WTC11 (cell line): ENCODE results near the gene HJURP. TPM values are rescaled to one million over a fixed set of nuclear protein-coding genes. Genes with fewer than 3 reads are reported as not detected.

Source experiments
- ATAC-seq: fragments of 200-7000 bp; cut with Tn5 transposase; 2 replicates; pipeline ENCODE4 v1.10.0; 2021; ENCODE audit warnings: mild to moderate bottlenecking, moderate library complexity
- CTCF ChIA-PET: fragments of 300-600 bp; sonication (Branson Sonifier 250); formaldehyde crosslinking; loops from one replicate; lab custom pipeline; 2021; ENCODE audit warnings: antibody characterized with exemption; lab: Charles Lee
- POLR2A ChIA-PET: fragments of 350-600 bp; sonication (Branson Sonifier 250); formaldehyde crosslinking; loops from one replicate; lab custom pipeline; 2021; ENCODE audit warnings: antibody characterized with exemption; lab: Charles Lee
- DNase-seq: peaks from one replicate; pipeline ENCODE4 v3.0.0; 2021; ENCODE audit warnings: low spot score
- H3K27ac Mint-ChIP-seq: 2 replicates; pipeline ENCODE4 v1.8.0; 2021; ENCODE audit warnings: mixed read lengths
- H3K27me3 Mint-ChIP-seq: 2 replicates; pipeline ENCODE4 v1.8.0; 2021; ENCODE audit warnings: low read depth, mild to moderate bottlenecking, moderate library complexity, mixed read lengths
- H3K36me3 Mint-ChIP-seq: 2 replicates; pipeline ENCODE4 v1.8.0; 2021; ENCODE audit warnings: mixed read lengths
- H3K4me1 Mint-ChIP-seq: 2 replicates; pipeline ENCODE4 v1.8.0; 2022; ENCODE audit warnings: mixed read lengths
- H3K4me3 Mint-ChIP-seq: 2 replicates; pipeline ENCODE4 v1.8.0; 2021; ENCODE audit warnings: mild to moderate bottlenecking, moderate library complexity, mixed read lengths
- H3K9me3 Mint-ChIP-seq: 2 replicates; pipeline ENCODE4 v1.8.0; 2021; ENCODE audit warnings: mixed read lengths
- AR ChIP-seq: fragments of 250-450 bp; sonication (Bioruptor Pico); IDR thresholded peaks from 2 replicates; pipeline ENCODE4 v1.9.0; 2021; ENCODE audit warnings: mild to moderate bottlenecking
- CBFB ChIP-seq: sonication (generic); formaldehyde crosslinking; IDR thresholded peaks from 2 replicates; pipeline ENCODE4 v1.8.1; 2022; ENCODE audit warnings: mild to moderate bottlenecking, low read depth, missing genetic modification reagents
- ESRRA ChIP-seq: sonication (generic); formaldehyde crosslinking; IDR thresholded peaks from 2 replicates; pipeline ENCODE4 v1.8.1; 2022; ENCODE audit warnings: mild to moderate bottlenecking, missing genetic modification reagents, borderline replicate concordance
- FOXP4 ChIP-seq: sonication (generic); formaldehyde crosslinking; IDR thresholded peaks from 2 replicates; pipeline ENCODE4 v1.8.0; 2022; ENCODE audit warnings: mild to moderate bottlenecking, missing genetic modification reagents
- HMGXB4 ChIP-seq: sonication (generic); formaldehyde crosslinking; IDR thresholded peaks from 2 replicates; pipeline ENCODE4 v1.8.1; 2023; ENCODE audit warnings: mild to moderate bottlenecking, moderate library complexity, missing genetic modification reagents
- IRF2 ChIP-seq: sonication (generic); formaldehyde crosslinking; IDR thresholded peaks from 2 replicates; pipeline ENCODE4 v1.8.0; 2022; ENCODE audit warnings: low read depth, missing genetic modification reagents, borderline replicate concordance
- JAZF1 ChIP-seq: fragments of 250-450 bp; sonication (Bioruptor Pico); IDR thresholded peaks from 2 replicates; pipeline ENCODE4 v1.9.0; 2021; ENCODE audit warnings: moderate library complexity, mild to moderate bottlenecking, inconsistent platforms
- NFE2L1 ChIP-seq: sonication (generic); formaldehyde crosslinking; IDR thresholded peaks from 2 replicates; pipeline ENCODE4 v1.8.1; 2023; ENCODE audit warnings: missing genetic modification reagents
- SMAD3 ChIP-seq: sonication (generic); formaldehyde crosslinking; IDR thresholded peaks from 2 replicates; pipeline ENCODE4 v1.8.0; 2022; ENCODE audit warnings: missing genetic modification reagents, mild to moderate bottlenecking, borderline replicate concordance
- SMAD4 ChIP-seq: sonication (generic); formaldehyde crosslinking; IDR thresholded peaks from 2 replicates; pipeline ENCODE4 v1.8.0; 2022; ENCODE audit warnings: mild to moderate bottlenecking, missing genetic modification reagents
- TCF7 ChIP-seq: sonication (generic); formaldehyde crosslinking; IDR thresholded peaks from 2 replicates; pipeline ENCODE4 v1.8.0; 2022; ENCODE audit warnings: mild to moderate bottlenecking, low read depth, missing genetic modification reagents, moderate library complexity
- USF1 ChIP-seq: sonication (generic); formaldehyde crosslinking; IDR thresholded peaks from 2 replicates; pipeline ENCODE4 v1.8.0; 2022; ENCODE audit warnings: mild to moderate bottlenecking, missing genetic modification reagents
- USF2 ChIP-seq: sonication (generic); formaldehyde crosslinking; IDR thresholded peaks from 2 replicates; pipeline ENCODE4 v1.8.1; 2023; ENCODE audit warnings: mild to moderate bottlenecking, missing genetic modification reagents, moderate library complexity
- ZBTB43 ChIP-seq: sonication (generic); formaldehyde crosslinking; IDR thresholded peaks from 2 replicates; pipeline ENCODE4 v1.8.1; 2023; ENCODE audit warnings: mild to moderate bottlenecking, missing genetic modification reagents
- ZMAT4 ChIP-seq: fragments of 250-450 bp; sonication (Bioruptor Pico); IDR thresholded peaks from 2 replicates; pipeline ENCODE4 v1.9.0; 2021; ENCODE audit warnings: mild to moderate bottlenecking
- ZNF281 ChIP-seq: sonication (generic); formaldehyde crosslinking; IDR thresholded peaks from 2 replicates; pipeline ENCODE4 v1.8.0; 2023; ENCODE audit warnings: mild to moderate bottlenecking, missing genetic modification reagents
- ZNF532 ChIP-seq: fragments of 250-450 bp; sonication (Bioruptor Pico); IDR thresholded peaks from 2 replicates; pipeline ENCODE4 v1.9.0; 2021; ENCODE audit warnings: mild to moderate bottlenecking, borderline replicate concordance
- total RNA-seq: library from RNA; stranded (reverse); gene quantifications from 3 replicates; pipeline ENCODE4 v1.2.3, GENCODE V29; 2021

HJURP gene
- total RNA-seq, 1 experiment from 2014 or later, result 83.7 TPM

GRCh38 chr2:233828546-233829192 lies 25.7 kb downstream of the HJURP start:
- Mint-ChIP-seq H3K27me3 (no peaks in the 10 kb centered on the region), H3K36me3 (no peaks in the 10 kb centered on the region), H3K27ac (no peak overlapping the region), H3K4me1 (peaks cover 12% of the 10 kb centered on the region), H3K4me3 (no peak overlapping the region), H3K9me3 (peaks cover 4% of the 10 kb centered on the region; the same call in 1 of the 2 replicates)
- ChIA-PET POLR2A (no interaction called here), CTCF (no interaction called here)
- TF ChIP-seq JAZF1 (CRISPR knock-in tag) (no peak), USF1 (no peak), ZNF281 (CRISPR knock-in tag) (no peak), TCF7 (no peak), IRF2 (no peak), ESRRA (CRISPR knock-in tag) (no peak), NFE2L1 (CRISPR knock-in tag) (no peak), ZBTB43 (CRISPR knock-in tag) (no peak), SMAD4 (CRISPR knock-in tag) (no peak), ZNF532 (CRISPR knock-in tag) (no peak), CBFB (no peak), HMGXB4 (CRISPR knock-in tag) (no peak)
- ATAC-seq (no peak), DNase-seq (no peak)

- no peak for DNase-seq
- ChIA-PET CTCF (interaction anchor here (1.0 kb wide), 1 partner anchor 8 kb away, joined by 4 read pairs; no protein-coding TSS in a partner anchor), POLR2A (no interaction called here)
- peak; percentile 59 for ATAC-seq
- Mint-ChIP-seq H3K4me3 (no peak overlapping the region), H3K36me3 (no peaks in the 10 kb centered on the region), H3K27ac (no peak overlapping the region), H3K4me1 (peaks cover 5% of the 10 kb centered on the region; the same call in 1 of the 2 replicates), H3K9me3 (peaks cover 4% of the 10 kb centered on the region; the same call in 1 of the 2 replicates), H3K27me3 (no peaks in the 10 kb centered on the region)
- TF ChIP-seq AR (CRISPR knock-in tag) (no peak), USF2 (no peak), SMAD3 (CRISPR knock-in tag) (no peak), FOXP4 (CRISPR knock-in tag) (no peak), ZMAT4 (no peak)
These were observed 30.0 kb downstream of the HJURP start for GRCh38 chr2:233824373-233824772.
